Astrocyte (in vitro differentiated cells and primary cell): ENCODE results near the gene CSNK1A1. TPM values are rescaled to one million over a fixed set of nuclear protein-coding genes. Genes with fewer than 3 reads are reported as not detected.
"Not testable (repeated sequence)": the region's sequence is repeated elsewhere in the genome, so short reads cannot be mapped to it uniquely, and the experiment has no call there.

Experiments
- DNase-seq: peaks from one replicate; pipeline ENCODE4 v3.0.0-alpha.2; 2010; ENCODE audit warnings: low read depth
- FAIRE-seq: peaks from 2 replicates; lab custom pipeline; 2011; peaks lifted over from hg19 to GRCh38; lab: Jason Lieb, UNC
- H2AFZ ChIP-seq: 2 replicates; pipeline ENCODE4 v1.6.0; 2012; ENCODE audit warnings: low read depth, low read length, inconsistent platforms
- H3K27ac ChIP-seq: 2 replicates; pipeline ENCODE4 v1.5.1; 2011; ENCODE audit warnings: low read depth, low read length, inconsistent platforms
- H3K27me3 ChIP-seq: 2 replicates; pipeline ENCODE4 v1.6.0; 2011; ENCODE audit warnings: low read length, inconsistent platforms; ENCODE audit not compliant: insufficient read depth
- H3K36me3 ChIP-seq: 2 replicates; pipeline ENCODE4 v1.5.1; 2011; ENCODE audit warnings: low read length, inconsistent platforms; ENCODE audit not compliant: insufficient read depth
- H3K4me1 ChIP-seq: 2 replicates; pipeline ENCODE4 v1.5.1; 2011; ENCODE audit warnings: low read length, inconsistent platforms; ENCODE audit not compliant: insufficient read depth
- H3K4me2 ChIP-seq: 2 replicates; pipeline ENCODE4 v1.6.0; 2012; ENCODE audit warnings: low read length, inconsistent platforms
- H3K4me3 ChIP-seq: 2 replicates; pipeline ENCODE4 v1.5.1; 2011; ENCODE audit warnings: low read depth, mild to moderate bottlenecking, low read length, inconsistent platforms; ENCODE audit not compliant: insufficient read depth
- H3K79me2 ChIP-seq: 2 replicates; pipeline ENCODE4 v1.6.0; 2012; ENCODE audit warnings: mild to moderate bottlenecking, low read length, inconsistent platforms; ENCODE audit not compliant: insufficient read depth
- H3K9ac ChIP-seq: 2 replicates; pipeline ENCODE4 v1.6.0; 2012; ENCODE audit warnings: mild to moderate bottlenecking, low read length, inconsistent platforms
- H3K9me3 ChIP-seq: 2 replicates; pipeline ENCODE4 v1.5.1; 2012; ENCODE audit warnings: low read depth, mild to moderate bottlenecking, low read length, inconsistent platforms; ENCODE audit not compliant: insufficient read depth
- H4K20me1 ChIP-seq: 2 replicates; pipeline ENCODE4 v1.6.0; 2012; ENCODE audit warnings: low read length, inconsistent platforms; ENCODE audit not compliant: insufficient read depth
- H3K27ac Mint-ChIP-seq: one replicate; pipeline ENCODE4 v1.8.0; 2021; ENCODE audit warnings: mild to moderate bottlenecking, mixed read lengths; ENCODE audit not compliant: unreplicated experiment
- H3K27me3 Mint-ChIP-seq: one replicate; pipeline ENCODE4 v1.8.0; 2021; ENCODE audit warnings: low read depth, mixed read lengths; ENCODE audit not compliant: unreplicated experiment
- H3K36me3 Mint-ChIP-seq: one replicate; pipeline ENCODE4 v1.8.0; 2021; ENCODE audit warnings: low read depth, mixed read lengths; ENCODE audit not compliant: unreplicated experiment
- H3K4me1 Mint-ChIP-seq: one replicate; pipeline ENCODE4 v1.8.0; 2021; ENCODE audit warnings: low read depth, mixed read lengths; ENCODE audit not compliant: unreplicated experiment
- H3K4me3 Mint-ChIP-seq: one replicate; pipeline ENCODE4 v1.8.0; 2021; ENCODE audit warnings: mild to moderate bottlenecking, moderate library complexity, mixed read lengths; ENCODE audit not compliant: unreplicated experiment
- H3K9me3 Mint-ChIP-seq: one replicate; pipeline ENCODE4 v1.8.0; 2021; ENCODE audit warnings: mild to moderate bottlenecking, mixed read lengths; ENCODE audit not compliant: unreplicated experiment
- CTCF ChIP-seq: IDR thresholded peaks from 2 replicates; pipeline ENCODE4 v1.5.1; 2011; ENCODE audit warnings: low read depth, mild to moderate bottlenecking, inconsistent platforms, low read length, moderate library complexity; ENCODE audit not compliant: insufficient read depth
- EZH2 ChIP-seq: IDR thresholded peaks from 2 replicates; pipeline ENCODE4 v1.6.1; 2012; ENCODE audit warnings: mild to moderate bottlenecking, low read length, inconsistent platforms; ENCODE audit not compliant: insufficient read depth
- total RNA-seq: library from RNA; stranded (reverse); gene quantifications from 2 replicates; pipeline ENCODE4 v1.2.1, GENCODE V29; 2021

CSNK1A1 gene
- total RNA-seq, 1 donor from 2014 or later: 384 TPM

- H3K36me3 Mint-ChIP-seq: no peaks in the 10 kb centered on the region
- no peaks in the 10 kb centered on the region for H3K9me3 ChIP-seq
- no peak overlapping the region for H2AFZ ChIP-seq
- peaks cover 5% of the 10 kb centered on the region for H3K4me1 Mint-ChIP-seq
- no peaks in the 10 kb centered on the region for H3K27me3 ChIP-seq
- H3K79me2 ChIP-seq: no peaks in the 10 kb centered on the region
- H3K27ac Mint-ChIP-seq: no peak overlapping the region
- no peak overlapping the region for H3K9ac ChIP-seq
- H3K9me3 Mint-ChIP-seq: peaks cover 2% of the 10 kb centered on the region
- FAIRE-seq (no peak), DNase-seq (no peak)
- no peaks in the 10 kb centered on the region for H4K20me1 ChIP-seq
- no peak overlapping the region for H3K4me3 Mint-ChIP-seq
- H3K27ac ChIP-seq: no peak overlapping the region
- TF ChIP-seq CTCF (no peak), EZH2 (no peak)
- H3K27me3 Mint-ChIP-seq: no peaks in the 10 kb centered on the region
- no peaks in the 10 kb centered on the region for H3K4me1 ChIP-seq
- no peak overlapping the region for H3K4me2 ChIP-seq
- H3K36me3 ChIP-seq: no peaks in the 10 kb centered on the region
- H3K4me3 ChIP-seq: no peak overlapping the region
Measured at GRCh38 chr5:149598966-149599365, 47.7 kb upstream of the CSNK1A1 start.

DNA sequence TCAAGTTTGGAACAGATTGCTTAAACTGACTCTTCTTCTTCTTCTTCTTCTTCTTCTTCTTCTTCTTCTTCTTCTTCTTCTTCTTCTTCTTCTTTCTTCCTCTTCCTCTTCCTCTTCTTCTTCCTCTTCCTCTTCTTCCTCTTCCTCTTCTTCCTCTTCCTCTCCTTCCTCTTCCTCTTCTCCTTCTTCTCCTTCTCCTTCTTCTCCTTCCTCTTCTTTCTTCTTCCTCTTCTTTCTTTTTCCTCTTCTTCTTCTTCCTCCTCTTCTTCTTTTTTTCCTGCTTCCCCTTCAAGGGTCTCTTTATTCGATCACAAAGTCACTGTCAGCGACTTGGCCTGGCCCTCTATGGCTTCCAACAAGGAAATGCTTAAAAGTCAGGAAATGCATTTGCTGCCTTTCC, 47.0 kb upstream of the CSNK1A1 start:
- not testable (repeated sequence) for DNase-seq, H3K9me3 ChIP-seq, H3K36me3 Mint-ChIP-seq, H3K4me3 Mint-ChIP-seq, FAIRE-seq, H4K20me1 ChIP-seq, H3K27me3 ChIP-seq, H3K4me3 ChIP-seq, H3K4me2 ChIP-seq, H3K4me1 ChIP-seq, H3K27me3 Mint-ChIP-seq, H3K27ac ChIP-seq, H3K9ac ChIP-seq, H3K9me3 Mint-ChIP-seq, H3K79me2 ChIP-seq, H2AFZ ChIP-seq, H3K36me3 ChIP-seq, H3K4me1 Mint-ChIP-seq
- peak overlapping the region; percentile 5 for H3K27ac Mint-ChIP-seq

DNA sequence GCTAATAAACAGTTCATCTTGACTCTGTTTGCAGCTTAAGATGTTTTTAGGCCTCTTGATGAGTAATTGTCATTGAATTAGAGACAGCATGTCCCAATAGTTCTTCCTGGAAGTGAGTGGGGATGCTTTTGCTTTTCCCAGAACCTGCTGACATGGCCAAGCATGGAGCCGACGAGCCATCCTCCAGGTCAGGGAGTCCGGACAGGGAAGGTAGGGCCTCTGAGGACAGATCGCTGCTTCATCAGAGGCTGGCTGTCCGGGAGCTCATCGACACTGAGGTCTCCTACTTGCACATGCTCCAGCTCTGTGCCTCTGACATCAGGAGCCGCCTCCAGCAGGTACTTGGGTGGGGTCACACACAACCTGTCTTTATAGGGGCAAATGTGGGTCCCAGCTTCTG, 46.4 kb upstream of the CSNK1A1 start:
- Histone ChIP-seq H3K4me1 (no peaks in the 10 kb centered on the region), H4K20me1 (no peaks in the 10 kb centered on the region), H3K27ac (no peak overlapping the region), H3K4me2 (no peak overlapping the region), H3K36me3 (no peaks in the 10 kb centered on the region), H3K9me3 (no peaks in the 10 kb centered on the region), H3K9ac (no peak overlapping the region), H3K4me3 (no peak overlapping the region), H2AFZ (no peak overlapping the region), H3K79me2 (no peaks in the 10 kb centered on the region), H3K27me3 (no peaks in the 10 kb centered on the region)
- TF ChIP-seq CTCF (no peak), EZH2 (no peak)
- Mint-ChIP-seq H3K4me1 (peaks cover 5% of the 10 kb centered on the region), H3K36me3 (no peaks in the 10 kb centered on the region), H3K27me3 (no peaks in the 10 kb centered on the region), H3K4me3 (no peak overlapping the region), H3K9me3 (peaks cover 2% of the 10 kb centered on the region), H3K27ac (no peak overlapping the region)
- DNase-seq (no peak), FAIRE-seq (no peak)
